ENCODE results near the gene HELZ.
"Not testable (repeated sequence)": the region's sequence is repeated elsewhere in the genome, so short reads cannot be mapped to it uniquely, and the experiment has no call there.

Gene HELZ

DNA sequence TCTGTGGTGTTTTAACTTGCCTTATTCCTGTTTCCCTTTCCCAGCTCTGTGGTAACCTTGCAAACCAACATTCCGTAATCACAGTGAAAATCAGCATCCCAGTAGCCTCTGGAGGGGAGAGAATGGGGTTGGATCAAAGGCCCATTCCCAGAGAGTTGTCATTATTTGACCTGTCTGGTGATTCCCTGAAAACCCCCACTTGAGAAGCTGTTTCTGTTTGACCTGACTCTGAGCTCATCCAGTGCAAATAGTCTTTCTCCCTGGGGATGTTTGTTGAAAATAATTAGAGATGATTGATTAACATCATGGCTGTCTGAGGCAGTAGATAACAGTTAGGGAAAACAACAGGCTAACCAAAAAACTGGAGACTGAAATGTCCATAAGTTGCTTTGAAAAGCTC lies 197.6 kb downstream of the HELZ start:
- DNase-seq = no peak

- no peak for DNase-seq
Observed at GRCh38 chr17:67046398-67046797, 198.6 kb downstream of the HELZ start.

DNA sequence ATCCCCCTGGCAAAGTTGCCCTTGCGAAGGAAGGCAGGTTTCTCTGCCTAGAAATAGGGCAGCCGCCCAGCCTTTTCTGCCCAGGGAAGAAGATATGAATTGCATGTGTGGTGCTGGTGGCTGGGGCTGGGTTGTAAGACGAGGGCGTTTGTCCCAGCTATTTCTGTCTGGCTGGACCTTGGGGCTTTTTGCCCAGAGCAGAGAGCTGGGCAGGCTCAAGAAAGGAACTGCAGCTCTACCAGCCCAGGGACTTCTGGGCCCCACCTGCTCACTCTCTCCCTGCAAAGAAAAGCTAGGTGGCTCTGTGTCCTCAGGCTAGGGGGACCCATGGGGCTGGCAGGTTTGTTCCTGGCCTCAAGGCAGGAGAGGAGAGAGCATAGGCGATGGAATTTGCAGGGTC lies 200.1 kb downstream of the HELZ start:
- no peak for DNase-seq

GRCh38 chr17:67044016-67044772 lies 200.8 kb downstream of the HELZ start, which contains the start of gene CACNG1:
Gene CACNG1 (plus strand): TSS chr17:67044554. CDS start chr17:67044661, 107 bp downstream.
- DNase-seq = no peak

DNA sequence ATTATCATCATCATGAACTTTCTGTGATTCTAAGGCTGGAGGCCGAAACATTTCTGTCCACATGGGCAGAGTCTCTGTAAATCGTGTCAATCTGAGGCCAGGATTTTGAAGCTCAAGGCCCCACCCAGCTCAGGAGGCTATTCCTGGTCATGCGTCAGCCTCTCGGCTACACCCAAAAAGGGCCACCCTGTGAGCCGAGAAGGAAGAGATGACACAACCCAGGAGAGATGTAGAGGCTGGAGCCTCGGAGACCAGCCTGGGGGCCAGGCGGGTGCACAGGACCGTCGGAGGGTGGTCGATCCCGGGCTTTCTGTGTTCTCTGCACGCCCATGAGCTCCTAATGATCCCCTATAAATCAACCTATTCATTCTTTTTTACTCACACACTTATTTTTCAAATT lies 201.7 kb downstream of the HELZ start:
- no peak for DNase-seq

GRCh38 chr17:67041941-67042899 lies 202.8 kb downstream of the HELZ start:
- no peak for DNase-seq

DNA sequence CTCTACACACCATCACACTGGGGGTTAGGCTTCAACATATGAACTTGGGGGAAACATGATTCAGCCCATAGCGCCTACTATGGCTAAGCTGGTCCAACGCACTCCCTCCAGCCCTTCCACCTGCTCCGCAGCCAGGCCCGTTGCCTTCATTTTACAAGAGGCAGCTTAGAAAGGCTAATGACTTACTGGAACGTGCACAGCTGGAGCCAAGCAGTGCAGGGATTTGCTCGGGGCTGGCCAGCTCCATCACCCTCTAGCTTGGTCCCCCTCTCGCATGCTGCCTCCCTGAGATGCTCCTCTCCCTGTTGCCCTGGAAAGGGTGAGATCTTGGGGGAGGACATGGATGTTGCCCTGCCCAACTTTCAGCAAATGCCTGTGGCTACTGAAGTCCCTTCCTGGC lies 203.5 kb downstream of the HELZ start:
- no peak for DNase-seq

DNA sequence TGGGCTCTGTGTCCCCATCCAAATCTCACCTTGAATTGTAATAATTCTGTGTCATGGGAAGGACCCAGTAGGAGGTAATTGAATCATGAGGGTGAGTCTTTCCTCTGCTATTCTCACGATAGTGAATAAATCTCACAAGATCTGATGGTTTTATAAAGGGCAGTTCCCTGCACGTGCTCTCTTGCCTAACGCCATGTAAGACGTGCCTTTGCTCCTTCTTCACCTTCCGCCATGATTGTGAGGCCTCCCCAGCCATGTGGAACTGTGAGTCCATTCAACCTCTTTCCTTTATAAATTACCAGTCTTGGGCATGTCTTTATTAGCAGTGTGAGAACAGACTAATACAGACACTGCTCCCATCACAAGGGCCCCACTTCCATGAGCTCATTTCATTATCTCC lies 203.9 kb downstream of the HELZ start:
- not testable (repeated sequence) for DNase-seq

DNA sequence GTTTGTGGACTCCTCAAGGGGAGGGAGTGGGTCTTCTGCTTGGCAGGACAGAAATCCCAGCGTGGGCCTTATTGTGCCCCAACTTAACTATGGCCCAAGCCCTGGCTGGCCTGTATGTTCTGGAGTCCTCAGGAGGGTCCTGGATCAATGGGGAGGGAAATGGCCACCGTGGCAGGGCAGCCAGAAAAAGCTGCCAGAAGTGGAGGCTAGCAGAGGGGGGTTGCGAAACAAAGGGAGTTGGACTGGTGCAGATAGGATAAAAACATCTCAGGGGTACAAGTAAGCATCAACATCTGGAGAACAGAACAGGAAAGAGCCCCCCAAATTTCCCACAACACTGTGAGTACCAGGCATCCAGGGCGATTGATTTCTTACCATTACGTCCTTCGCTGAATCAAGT lies 204.3 kb downstream of the HELZ start:
- DNase-seq = no peak

- DNase-seq = no peak
Observed at GRCh38 chr17:67038861-67039365, 206.1 kb downstream of the HELZ start.

GRCh38 chr17:67035131-67036083 lies 209.6 kb downstream of the HELZ start:
- no peak for DNase-seq

DNA sequence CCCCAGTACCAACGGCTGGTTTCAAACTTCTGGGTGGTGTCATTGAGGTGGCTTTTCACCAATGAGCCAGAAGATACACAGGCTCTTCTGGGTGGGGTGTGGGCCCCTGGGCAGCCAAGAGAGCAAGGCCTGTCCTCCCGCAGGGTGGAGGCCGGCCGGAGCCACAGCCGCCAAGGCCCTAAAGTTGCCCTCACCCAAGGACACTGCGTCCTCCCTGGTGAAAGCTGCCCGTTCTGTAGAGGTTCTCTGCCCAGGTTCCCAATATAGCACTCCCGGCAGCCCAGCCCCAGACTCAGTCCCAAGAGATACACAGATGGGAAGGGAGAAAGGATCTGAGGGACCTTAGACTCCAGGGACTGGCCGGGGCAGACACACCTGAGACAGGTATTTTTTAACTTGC lies 211.4 kb downstream of the HELZ start:
- no peak for DNase-seq

GRCh38 chr17:67032985-67033384 lies 212.0 kb downstream of the HELZ start:
- DNase-seq = no peak

DNA sequence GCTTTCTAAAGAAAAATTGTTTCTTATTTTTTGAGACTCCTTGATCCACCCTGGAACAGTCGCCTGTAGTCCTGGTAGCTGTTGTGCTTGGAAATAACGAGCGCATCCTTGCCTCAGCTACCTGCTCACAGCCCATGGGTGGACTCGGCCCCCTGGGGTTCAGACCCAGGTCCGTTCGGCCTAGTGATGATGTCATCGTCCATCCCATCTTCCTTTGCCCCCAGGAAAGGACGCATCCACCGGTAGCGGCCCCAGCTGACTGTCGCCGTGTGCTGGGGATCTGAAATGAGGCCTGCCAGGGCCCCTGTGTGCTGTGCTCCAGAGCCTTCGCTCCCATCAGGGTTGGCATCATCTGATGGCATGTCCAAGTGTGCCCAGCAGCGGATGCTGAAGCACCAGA lies 212.6 kb downstream of the HELZ start:
- DNase-seq = no peak

DNA sequence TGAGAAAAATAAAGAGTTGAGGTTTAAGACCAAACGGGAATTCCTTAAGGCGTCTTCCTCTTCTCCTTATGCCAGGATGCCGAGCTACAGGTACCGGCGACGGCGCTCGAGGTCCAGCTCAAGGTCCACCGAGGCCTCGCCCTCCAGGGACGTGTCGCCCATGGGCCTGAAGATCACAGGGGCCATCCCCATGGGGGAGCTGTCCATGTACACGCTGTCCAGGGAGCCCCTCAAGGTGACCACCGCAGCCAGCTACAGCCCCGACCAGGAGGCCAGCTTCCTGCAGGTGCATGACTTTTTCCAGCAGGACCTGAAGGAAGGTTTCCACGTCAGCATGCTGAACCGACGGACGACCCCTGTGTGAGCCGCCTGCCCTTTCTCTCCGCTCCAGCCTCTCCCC lies 214.4 kb downstream of the HELZ start:
- no peak for DNase-seq

GRCh38 chr17:67027031-67027628 lies 217.9 kb downstream of the HELZ start:
- DNase-seq = no peak

DNA sequence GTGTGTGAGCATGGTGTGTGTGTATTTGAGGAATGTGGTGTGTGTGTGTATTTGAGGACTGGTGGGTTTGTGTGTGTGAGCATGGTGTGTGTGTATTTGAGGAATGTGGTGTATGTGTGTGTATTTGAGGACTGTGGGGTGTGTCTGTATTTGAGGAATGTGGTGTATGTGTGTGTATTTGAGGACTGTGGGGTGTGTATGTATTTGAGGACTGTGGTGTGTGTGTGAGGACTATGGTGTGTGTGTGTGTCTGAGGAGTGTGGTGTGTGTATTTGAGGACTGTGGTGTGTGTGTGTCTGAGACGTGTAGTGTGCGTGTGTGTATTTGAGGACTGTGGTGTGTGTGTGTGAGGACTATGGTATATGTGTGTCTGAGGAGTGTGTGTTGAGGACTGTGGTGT lies 218.7 kb downstream of the HELZ start:
- no peak for DNase-seq

DNA sequence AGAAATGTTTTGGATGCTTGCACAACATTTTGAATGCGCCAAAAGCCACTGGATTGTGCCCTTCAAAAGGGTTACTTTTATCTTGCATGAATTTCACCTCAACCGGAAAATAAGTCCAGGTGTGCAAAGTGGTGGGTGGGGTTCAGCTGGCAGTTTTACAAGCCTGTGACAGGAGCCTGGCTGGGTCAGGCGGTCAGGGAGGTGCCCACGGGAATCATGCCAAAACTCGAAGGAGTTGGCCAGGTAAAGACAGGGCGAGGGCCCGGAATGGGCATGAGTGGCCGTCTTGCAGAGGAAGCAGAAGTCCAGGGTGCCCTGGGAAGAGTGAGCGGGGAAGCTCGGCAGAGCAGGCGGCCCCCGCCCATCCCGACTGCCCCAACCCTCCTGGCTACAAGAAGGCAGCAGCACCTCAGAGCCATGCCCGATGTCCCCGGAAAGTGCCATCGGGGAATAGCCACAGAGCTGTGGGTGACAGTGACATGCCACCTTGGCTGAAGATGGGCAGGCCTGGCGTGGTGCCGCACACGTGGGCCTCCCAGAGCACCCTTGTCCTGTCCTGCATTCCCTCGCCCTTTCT lies 219.7 kb downstream of the HELZ start:
- peak; percentile 34 for DNase-seq

GRCh38 chr17:67024736-67025135 lies 220.3 kb downstream of the HELZ start:
- DNase-seq = no peak

DNA sequence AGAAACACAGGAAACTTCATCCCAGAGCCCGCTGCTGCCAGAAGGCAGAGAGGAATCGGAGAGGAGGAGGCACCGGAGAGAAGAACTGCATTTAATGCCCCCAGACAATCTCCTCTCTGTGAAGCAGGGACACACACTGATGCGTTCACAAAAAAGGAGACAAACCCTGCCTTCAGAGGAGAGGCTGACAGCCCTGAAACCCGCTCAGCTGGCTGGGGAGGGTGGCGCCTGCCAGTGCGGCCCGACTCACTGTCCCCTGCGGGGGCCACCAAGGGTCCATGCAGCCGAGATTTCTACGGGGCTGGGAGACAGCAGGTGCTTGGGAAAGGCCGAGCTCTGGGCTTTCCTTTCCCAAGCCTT lies 222.6 kb downstream of the HELZ start:
- DNase-seq = no peak

DNA sequence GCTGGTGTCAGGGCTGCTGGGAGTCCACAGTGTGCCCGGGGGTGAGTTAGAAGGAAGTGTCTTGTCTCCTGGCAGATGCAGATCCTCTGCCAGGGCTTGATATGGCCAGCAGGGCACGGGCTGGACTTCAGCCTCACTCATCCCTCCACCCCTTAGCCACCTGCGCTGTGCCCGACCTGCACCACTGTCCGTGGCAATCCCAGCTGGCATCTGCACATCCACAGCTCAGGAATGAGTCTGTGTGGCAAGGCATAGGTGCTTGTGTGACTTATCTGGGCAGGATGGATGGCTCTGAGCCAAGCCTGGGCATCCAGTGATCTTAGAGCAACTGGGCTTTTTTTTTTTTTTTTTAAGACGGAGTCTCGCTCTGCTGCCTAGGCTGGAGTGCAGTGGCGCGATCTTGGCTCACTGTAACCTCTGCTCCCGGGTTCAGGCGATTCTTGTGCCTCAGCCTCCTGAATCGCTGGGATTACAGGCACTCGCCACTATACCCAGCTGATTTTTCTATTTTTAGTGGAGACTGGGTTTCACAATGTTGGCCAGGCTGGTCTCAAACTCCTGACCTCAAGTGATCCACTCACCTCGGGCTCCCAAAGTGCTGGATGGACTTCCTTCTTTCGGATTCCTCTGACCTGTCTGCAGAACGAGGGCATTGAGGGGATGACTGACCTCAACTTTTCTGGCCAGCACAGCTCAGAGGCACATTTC lies 223.1 kb downstream of the HELZ start:
- DNase-seq = no peak

All from DMS79 treated with DMSO at 0.1 percent for 48 hours (cell line).